ENCODE results near the gene KPNA4.
"Not testable (repeated sequence)": the region's sequence is repeated elsewhere in the genome, so short reads cannot be mapped to it uniquely, and the experiment has no call there.

KPNA4 gene

DNA sequence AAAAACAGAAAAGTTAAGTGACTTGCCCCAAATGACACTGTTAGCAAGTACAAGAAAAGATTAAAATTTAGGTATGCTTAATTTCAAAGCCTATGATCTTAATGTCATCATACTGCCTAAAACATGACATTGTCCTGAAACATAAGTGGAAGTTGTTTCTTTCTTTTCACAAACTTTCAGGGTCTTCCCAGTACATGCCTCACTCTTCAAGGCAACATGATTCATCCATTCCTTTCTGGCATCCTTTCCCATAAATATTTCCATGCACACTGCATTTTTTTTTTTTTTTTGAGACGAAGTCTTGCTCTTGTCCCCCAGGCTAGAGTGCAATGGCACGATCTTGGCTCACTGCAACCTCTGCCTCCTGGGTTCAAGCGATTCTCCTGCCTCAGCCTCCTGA, 42.5 kb upstream of the KPNA4 start:
- Mint-ChIP-seq H3K4me3 (no peak overlapping the region), H3K9me3 (no peaks in the 10 kb centered on the region), H3K27me3 (ENCODE audit: low read depth) (no peaks in the 10 kb centered on the region), H3K4me1 (no peaks in the 10 kb centered on the region), H3K36me3 (ENCODE audit: low read depth) (no peaks in the 10 kb centered on the region), H3K27ac (no peak overlapping the region)
- TF ChIP-seq, protein P1, sequence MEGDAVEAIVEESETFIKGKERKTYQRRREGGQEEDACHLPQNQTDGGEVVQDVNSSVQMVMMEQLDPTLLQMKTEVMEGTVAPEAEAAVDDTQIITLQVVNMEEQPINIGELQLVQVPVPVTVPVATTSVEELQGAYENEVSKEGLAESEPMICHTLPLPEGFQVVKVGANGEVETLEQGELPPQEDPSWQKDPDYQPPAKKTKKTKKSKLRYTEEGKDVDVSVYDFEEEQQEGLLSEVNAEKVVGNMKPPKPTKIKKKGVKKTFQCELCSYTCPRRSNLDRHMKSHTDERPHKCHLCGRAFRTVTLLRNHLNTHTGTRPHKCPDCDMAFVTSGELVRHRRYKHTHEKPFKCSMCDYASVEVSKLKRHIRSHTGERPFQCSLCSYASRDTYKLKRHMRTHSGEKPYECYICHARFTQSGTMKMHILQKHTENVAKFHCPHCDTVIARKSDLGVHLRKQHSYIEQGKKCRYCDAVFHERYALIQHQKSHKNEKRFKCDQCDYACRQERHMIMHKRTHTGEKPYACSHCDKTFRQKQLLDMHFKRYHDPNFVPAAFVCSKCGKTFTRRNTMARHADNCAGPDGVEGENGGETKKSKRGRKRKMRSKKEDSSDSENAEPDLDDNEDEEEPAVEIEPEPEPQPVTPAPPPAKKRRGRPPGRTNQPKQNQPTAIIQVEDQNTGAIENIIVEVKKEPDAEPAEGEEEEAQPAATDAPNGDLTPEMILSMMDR (IDR thresholded peaks at IDR 0.05; ENCODE audit: unreplicated experiment in 3 of 3) = no peak

DNA sequence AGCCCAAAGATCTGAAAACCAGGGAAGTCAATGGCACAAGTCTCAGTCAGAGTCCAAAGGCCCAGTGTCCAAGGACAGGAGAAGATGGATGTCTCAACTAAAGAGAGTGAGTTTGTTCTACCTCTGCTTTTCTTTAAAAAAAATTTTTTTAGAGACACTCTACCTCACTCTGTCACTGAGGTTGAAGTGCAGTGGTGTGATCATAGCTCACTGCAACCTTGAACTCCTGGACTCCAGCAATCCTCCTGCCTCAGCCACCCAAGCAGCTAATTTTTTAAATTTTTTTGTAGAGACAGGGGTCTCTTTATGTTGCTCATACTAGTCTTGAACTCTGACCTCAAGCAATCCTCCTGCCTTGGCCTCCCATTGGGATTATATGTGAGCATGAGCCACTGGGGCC, 39.9 kb upstream of the KPNA4 start:
- no peaks in the 10 kb centered on the region for H3K27me3 Mint-ChIP-seq (ENCODE audit: low read depth)
- H3K9me3 Mint-ChIP-seq = no peaks in the 10 kb centered on the region
- H3K4me1 Mint-ChIP-seq = no peaks in the 10 kb centered on the region
- H3K36me3 Mint-ChIP-seq (ENCODE audit: low read depth) = no peaks in the 10 kb centered on the region
- TF ChIP-seq, protein P1 (IDR thresholded peaks at IDR 0.05; ENCODE audit: unreplicated experiment in 3 of 3) = no peak
- no peak overlapping the region for H3K27ac Mint-ChIP-seq
- no peak overlapping the region for H3K4me3 Mint-ChIP-seq

DNA sequence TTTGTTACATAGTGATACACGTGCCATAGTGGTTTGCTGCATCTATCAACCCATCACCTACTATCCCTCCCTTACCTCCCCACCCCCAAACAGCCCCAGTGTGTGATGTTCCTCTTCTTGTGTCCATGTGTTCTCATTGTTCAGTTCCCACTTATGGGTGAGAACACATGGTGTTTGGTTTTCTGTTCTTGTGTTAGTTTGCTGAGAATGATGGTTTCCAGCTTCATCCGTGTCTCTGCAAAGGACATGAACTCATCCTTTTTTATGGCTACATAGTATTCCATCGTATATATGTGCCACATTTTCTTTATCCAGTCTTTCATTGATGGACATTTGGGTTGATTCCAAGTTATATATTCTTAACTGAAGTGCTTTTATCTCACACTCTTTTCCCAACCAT, 38.5 kb upstream of the KPNA4 start:
- not testable (repeated sequence) for H3K27me3 Mint-ChIP-seq (ENCODE audit: low read depth); H3K36me3 Mint-ChIP-seq (ENCODE audit: low read depth); H3K4me1 Mint-ChIP-seq; H3K27ac Mint-ChIP-seq; H3K4me3 Mint-ChIP-seq; H3K9me3 Mint-ChIP-seq

DNA sequence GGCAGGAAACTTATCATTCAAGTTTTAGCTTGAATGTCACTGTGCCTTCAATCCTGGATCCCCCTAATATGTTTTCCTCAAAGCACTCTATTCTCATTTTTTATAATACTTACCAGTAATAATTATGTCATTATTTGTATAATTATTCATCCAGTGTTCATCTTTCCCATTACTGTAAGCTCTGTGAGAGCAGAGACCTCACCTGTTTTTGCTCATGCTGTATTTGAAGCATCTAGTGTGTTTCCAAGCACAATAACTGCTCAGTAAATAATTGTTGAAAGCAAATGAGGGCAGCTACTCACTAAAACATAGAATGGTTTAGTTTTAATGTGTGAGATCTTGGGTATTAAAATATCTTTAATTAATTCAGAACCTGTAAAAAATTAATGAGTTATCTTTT, 36.9 kb upstream of the KPNA4 start:
- Mint-ChIP-seq H3K4me1 (no peaks in the 10 kb centered on the region), H3K27ac (no peak overlapping the region)
- TF ChIP-seq, protein P1 (IDR thresholded peaks at IDR 0.05; ENCODE audit: unreplicated experiment in 3 of 3) = no peak

DNA sequence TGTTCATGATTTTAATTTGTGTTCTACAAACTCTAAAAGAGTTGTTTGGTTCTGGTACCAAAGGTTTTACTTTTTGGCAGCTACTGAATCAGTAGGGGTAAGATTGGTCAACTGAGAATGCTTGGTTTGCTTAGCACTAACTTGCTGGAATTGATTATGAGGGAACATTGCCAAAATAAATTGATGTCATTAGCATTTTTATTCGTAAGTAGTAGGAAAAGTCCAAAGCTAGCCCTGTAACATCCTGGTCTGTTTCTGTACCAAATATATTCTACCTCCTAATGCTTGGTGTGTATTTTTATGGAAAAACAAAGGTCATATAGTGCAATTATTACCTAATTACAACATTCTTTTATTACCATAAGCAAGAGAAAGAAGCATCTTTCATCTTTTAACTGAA, 35.9 kb upstream of the KPNA4 start:
- Mint-ChIP-seq H3K27ac (no peak overlapping the region), H3K4me1 (no peaks in the 10 kb centered on the region), H3K9me3 (no peaks in the 10 kb centered on the region), H3K27me3 (ENCODE audit: low read depth) (no peaks in the 10 kb centered on the region), H3K36me3 (ENCODE audit: low read depth) (no peaks in the 10 kb centered on the region), H3K4me3 (no peak overlapping the region)
- TF ChIP-seq, protein P1 (IDR thresholded peaks at IDR 0.05; ENCODE audit: unreplicated experiment in 3 of 3) = no peak

More for the DNA sequence above, 36.9 kb upstream of the KPNA4 start:
- Mint-ChIP-seq H3K4me3 (no peak overlapping the region), H3K36me3 (ENCODE audit: low read depth) (no peaks in the 10 kb centered on the region), H3K27me3 (ENCODE audit: low read depth) (no peaks in the 10 kb centered on the region), H3K9me3 (no peaks in the 10 kb centered on the region)

DNA sequence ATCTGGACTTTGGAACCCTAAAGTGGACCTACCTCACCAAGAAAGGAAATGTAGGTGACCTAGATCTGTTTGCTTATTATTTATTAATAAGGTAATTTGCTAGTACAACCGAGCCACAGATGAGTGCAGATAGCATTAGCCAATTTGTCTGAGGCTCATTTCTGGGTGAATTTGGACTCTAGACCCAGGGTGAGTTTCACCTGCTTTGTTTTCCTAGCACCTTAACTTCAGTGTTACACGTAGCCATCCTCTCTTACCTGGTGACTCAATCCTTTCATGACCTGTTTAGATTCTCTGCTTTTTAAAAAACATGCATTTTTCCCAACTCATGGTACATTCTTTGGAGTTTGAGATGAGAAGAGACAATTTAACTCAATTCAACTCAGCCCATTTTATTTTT, 33.5 kb upstream of the KPNA4 start:
- H3K27me3 Mint-ChIP-seq (ENCODE audit: low read depth) = no peaks in the 10 kb centered on the region
- H3K9me3 Mint-ChIP-seq = no peaks in the 10 kb centered on the region
- TF ChIP-seq, protein P1 (IDR thresholded peaks at IDR 0.05; ENCODE audit: unreplicated experiment in 3 of 3) = no peak
- no peaks in the 10 kb centered on the region for H3K4me1 Mint-ChIP-seq
- no peak overlapping the region for H3K27ac Mint-ChIP-seq
- H3K4me3 Mint-ChIP-seq = no peak overlapping the region
- no peaks in the 10 kb centered on the region for H3K36me3 Mint-ChIP-seq (ENCODE audit: low read depth)

All from nephron (organoid).